Rectal smooth muscle tissue (tissue), 1 donor: ENCODE data around the gene NEK4.

Source experiments
- H3K27ac ChIP-seq: one replicate; pipeline ENCODE4 v1.7.0; 2013; ENCODE audit warnings: low read depth, low read length, inconsistent platforms
- H3K27me3 ChIP-seq: one replicate; pipeline ENCODE4 v1.7.0; 2013; ENCODE audit warnings: low read length; ENCODE audit not compliant: control insufficient read depth, insufficient read depth
- H3K36me3 ChIP-seq: one replicate; pipeline ENCODE4 v1.7.0; 2013; ENCODE audit warnings: low read length; ENCODE audit not compliant: control insufficient read depth, insufficient read depth
- H3K4me1 ChIP-seq: one replicate; pipeline ENCODE4 v1.7.0; 2013; ENCODE audit warnings: low read length; ENCODE audit not compliant: control insufficient read depth, insufficient read depth
- H3K4me3 ChIP-seq: one replicate; pipeline ENCODE4 v1.7.0; 2013; ENCODE audit warnings: low read length
- H3K9ac ChIP-seq: one replicate; pipeline ENCODE4 v1.7.0; 2013; ENCODE audit warnings: low read length

Gene NEK4

GRCh38 chr3:52801839-52802238 lies 31.1 kb upstream of the NEK4 start:
- no peak overlapping the region for H3K27ac ChIP-seq
- no peak overlapping the region for H3K9ac ChIP-seq
- H3K36me3 ChIP-seq: no peaks in the 10 kb centered on the region
- H3K4me3 ChIP-seq: no peak overlapping the region
- H3K4me1 ChIP-seq: no peaks in the 10 kb centered on the region
- H3K27me3 ChIP-seq: no peaks in the 10 kb centered on the region

GRCh38 chr3:52800079-52800478 lies 29.3 kb upstream of the NEK4 start:
- no peak overlapping the region for H3K4me3 ChIP-seq
- no peak overlapping the region for H3K27ac ChIP-seq
- no peaks in the 10 kb centered on the region for H3K4me1 ChIP-seq
- no peaks in the 10 kb centered on the region for H3K36me3 ChIP-seq
- no peak overlapping the region for H3K9ac ChIP-seq
- H3K27me3 ChIP-seq: no peaks in the 10 kb centered on the region

- Histone ChIP-seq H3K4me1 (no peaks in the 10 kb centered on the region), H3K27me3 (no peaks in the 10 kb centered on the region), H3K27ac (no peak overlapping the region), H3K9ac (no peak overlapping the region), H3K4me3 (no peak overlapping the region), H3K36me3 (no peaks in the 10 kb centered on the region)
These were observed 28.3 kb upstream of the NEK4 start for GRCh38 chr3:52798978-52799476.

- no peaks in the 10 kb centered on the region for H3K4me1 ChIP-seq
- no peaks in the 10 kb centered on the region for H3K36me3 ChIP-seq
- no peak overlapping the region for H3K4me3 ChIP-seq
- no peak overlapping the region for H3K27ac ChIP-seq
- H3K9ac ChIP-seq: no peak overlapping the region
- no peaks in the 10 kb centered on the region for H3K27me3 ChIP-seq
These were observed 27.7 kb upstream of the NEK4 start for GRCh38 chr3:52798376-52798977.

- no peaks in the 10 kb centered on the region for H3K27me3 ChIP-seq
- no peaks in the 10 kb centered on the region for H3K4me1 ChIP-seq
- no peak overlapping the region for H3K4me3 ChIP-seq
- H3K27ac ChIP-seq: no peak overlapping the region
- H3K9ac ChIP-seq: no peak overlapping the region
- H3K36me3 ChIP-seq: no peaks in the 10 kb centered on the region
These were observed 25.7 kb upstream of the NEK4 start for GRCh38 chr3:52796411-52796810.

- no peak overlapping the region for H3K9ac ChIP-seq
- no peak overlapping the region for H3K27ac ChIP-seq
- H3K27me3 ChIP-seq: no peaks in the 10 kb centered on the region
- H3K4me1 ChIP-seq: no peaks in the 10 kb centered on the region
- H3K4me3 ChIP-seq: no peak overlapping the region
- no peaks in the 10 kb centered on the region for H3K36me3 ChIP-seq
These were observed 24.7 kb upstream of the NEK4 start for GRCh38 chr3:52795298-52795900.

GRCh38 chr3:52794612-52795099 lies 23.9 kb upstream of the NEK4 start, which contains the start of gene ITIH3:
ITIH3 (plus strand) TSS chr3:52794796; CDS start chr3:52794804, 8 bp downstream.
- no peak within 1 kb of the TSS for H3K4me3 ChIP-seq
- H3K4me1 ChIP-seq: no peaks in the 10 kb centered on the region
- no peaks in the 10 kb centered on the region for H3K27me3 ChIP-seq
- H3K27ac ChIP-seq: no peak within 1 kb of the TSS
- no peaks in the 10 kb centered on the region for H3K36me3 ChIP-seq
- H3K9ac ChIP-seq: no peak within 1 kb of the TSS

- Histone ChIP-seq H3K36me3 (no peaks in the 10 kb centered on the region), H3K27me3 (no peaks in the 10 kb centered on the region), H3K27ac (no peak overlapping the region), H3K4me3 (no peak overlapping the region), H3K4me1 (no peaks in the 10 kb centered on the region), H3K9ac (no peak overlapping the region)
These were observed 23.2 kb upstream of the NEK4 start for GRCh38 chr3:52793702-52794611.

GRCh38 chr3:52792961-52793695 lies 22.4 kb upstream of the NEK4 start:
- H3K9ac ChIP-seq: no peak overlapping the region

GRCh38 chr3:52792413-52792812 lies 21.7 kb upstream of the NEK4 start:
- no peaks in the 10 kb centered on the region for H3K4me1 ChIP-seq
- no peak overlapping the region for H3K9ac ChIP-seq
- H3K27ac ChIP-seq: no peak overlapping the region
- H3K4me3 ChIP-seq: no peak overlapping the region
- H3K36me3 ChIP-seq: no peaks in the 10 kb centered on the region
- no peaks in the 10 kb centered on the region for H3K27me3 ChIP-seq

More at GRCh38 chr3:52792961-52793695, 22.4 kb upstream of the NEK4 start:
- H3K36me3 ChIP-seq: no peaks in the 10 kb centered on the region
- H3K4me1 ChIP-seq: no peaks in the 10 kb centered on the region
- H3K4me3 ChIP-seq: no peak overlapping the region
- H3K27me3 ChIP-seq: no peaks in the 10 kb centered on the region
- H3K27ac ChIP-seq: no peak overlapping the region

GRCh38 chr3:52791928-52792327 lies 21.2 kb upstream of the NEK4 start:
- no peak overlapping the region for H3K4me3 ChIP-seq

GRCh38 chr3:52791366-52791765 lies 20.6 kb upstream of the NEK4 start:
- Histone ChIP-seq H3K4me1 (no peaks in the 10 kb centered on the region), H3K27me3 (no peaks in the 10 kb centered on the region), H3K4me3 (no peak overlapping the region), H3K9ac (no peak overlapping the region), H3K27ac (no peak overlapping the region), H3K36me3 (no peaks in the 10 kb centered on the region)

More at GRCh38 chr3:52791928-52792327, 21.2 kb upstream of the NEK4 start:
- no peaks in the 10 kb centered on the region for H3K4me1 ChIP-seq
- no peak overlapping the region for H3K27ac ChIP-seq
- H3K9ac ChIP-seq: no peak overlapping the region
- H3K36me3 ChIP-seq: no peaks in the 10 kb centered on the region
- H3K27me3 ChIP-seq: no peaks in the 10 kb centered on the region
